Lower leg skin (tissue), 3 donors: ENCODE results near the gene PRRG2.

ENCODE experiments used
- CTCF ChIP-seq, 3 donors: fragments of 450-650 bp; IDR thresholded peaks; one replicate each; pipeline ENCODE4 v1.5.1; 2016; ENCODE audit warnings: antibody characterized with exemption in 3 of 3, mild to moderate bottlenecking in 3 of 3, moderate library complexity in 2 of 3
- POLR2A ChIP-seq, 2 donors: fragments of 450-650 bp; IDR thresholded peaks; one replicate each; pipeline ENCODE4 v1.6.1; 2016 to 2017; ENCODE audit warnings: antibody characterized with exemption in 2 of 2, mild to moderate bottlenecking in 1 of 2, moderate library complexity in 1 of 2

- TF ChIP-seq CTCF (IDR thresholded peaks at IDR 0.05): no peak
- no peak for TF ChIP-seq POLR2A (IDR thresholded peaks at IDR 0.05)
These were observed 7.4 kb downstream of the PRRG2 start for GRCh38 chr19:49588365-49589122.
